Cardiac muscle cell (in vitro differentiated cells and primary cell): ENCODE measurements around the gene SH3BP5. TPM values are rescaled to one million over a fixed set of nuclear protein-coding genes. Genes with fewer than 3 reads are reported as not detected.

Experiments
- DNase-seq, 2 donors: peaks; one replicate each; pipeline versions ENCODE4 v3.0.0 to v3.0.0-alpha.2; 2010 to 2017; ENCODE audit warnings: low read depth in 1 of 2, low spot score in 1 of 2
- H3K27ac ChIP-seq: fragments of 200-600 bp; sonication (generic); 2 replicates; pipeline ENCODE4 v1.5.1; 2016
- H3K27me3 ChIP-seq: fragments of 200-600 bp; sonication (generic); 2 replicates; pipeline ENCODE4 v1.6.0; 2016; ENCODE audit warnings: control low read depth
- H3K36me3 ChIP-seq: fragments of 200-600 bp; sonication (generic); 2 replicates; pipeline ENCODE4 v1.5.1; 2016; ENCODE audit warnings: control low read depth
- H3K4me1 ChIP-seq: fragments of 200-600 bp; sonication (generic); 2 replicates; pipeline ENCODE4 v1.8.1; 2017; ENCODE audit warnings: low read depth, mild to moderate bottlenecking, mixed run types
- H3K4me3 ChIP-seq: fragments of 200-600 bp; sonication (generic); 2 replicates; pipeline ENCODE4 v1.5.1; 2016; ENCODE audit warnings: mild to moderate bottlenecking
- H3K9me3 ChIP-seq: fragments of 200-600 bp; sonication (generic); 2 replicates; pipeline ENCODE4 v1.5.1; 2017; ENCODE audit warnings: low read depth, mild to moderate bottlenecking, control low read depth
- polyA plus RNA-seq: library from polyadenylated mRNA; unstranded; fragments of >200 nt; fragmentation: Nextera tagmentation; extraction: Ambion mirVana; gene quantifications from 2 replicates; pipeline ENCODE4 v1.2.1, GENCODE V29; 2016
- total RNA-seq: library from RNA; depleted of rRNA; stranded (reverse); fragments of >200 nt; gene quantifications from 2 replicates; pipeline ENCODE4 v1.2.3, GENCODE V29; 2016
- TF ChIP-seq, protein P1 (sequence below): IDR thresholded peaks from 2 replicates; pipeline ENCODE4 v1.5.1; 2012; ENCODE audit warnings: low read depth, mild to moderate bottlenecking, low read length

Gene SH3BP5
- total and polyA plus RNA-seq, 2 experiments from 2014 or later, result 10.6 to 18.5 TPM

DNA sequence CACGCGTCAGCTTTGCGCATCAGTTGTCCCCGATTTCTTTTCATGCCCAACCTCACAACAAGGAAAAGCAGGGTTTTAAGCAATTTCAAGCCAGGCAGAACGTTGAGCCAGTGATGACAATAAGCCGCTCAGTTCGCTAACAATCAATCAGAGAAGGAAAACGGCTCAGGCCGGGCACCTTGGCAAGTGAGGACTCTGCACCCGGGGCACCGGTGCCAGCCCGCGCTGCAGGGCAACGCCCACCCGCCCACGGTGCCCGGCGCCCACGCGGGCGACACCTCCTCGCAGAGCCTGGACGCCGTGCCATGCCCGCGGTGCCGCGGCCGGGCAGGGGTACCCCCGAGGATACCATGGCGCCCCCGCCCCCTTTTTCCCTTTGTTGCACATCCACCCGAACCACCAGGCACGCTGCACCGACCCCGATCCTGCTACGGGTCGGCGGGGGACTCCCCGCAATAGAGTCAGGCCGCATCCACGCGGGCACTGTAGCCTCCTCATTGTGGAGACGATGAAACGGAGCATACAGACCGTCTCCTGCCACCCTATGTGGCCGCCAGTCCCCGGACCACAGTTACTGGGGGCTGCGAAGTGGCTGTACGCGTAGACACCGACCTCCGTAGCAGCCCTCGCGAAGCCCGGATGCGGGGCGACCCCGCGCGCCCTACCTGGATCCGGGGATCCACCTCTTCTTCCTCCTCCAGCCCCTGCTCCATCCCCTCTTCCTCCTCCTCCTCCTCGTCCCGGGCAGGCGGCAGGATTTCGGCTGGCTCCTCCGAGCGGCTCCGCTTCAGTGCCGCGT, 581 bp downstream of the SH3BP5 start:
- Histone ChIP-seq H3K27ac (no peak overlapping the region), H3K36me3 (no peaks in the 10 kb centered on the region)

DNA sequence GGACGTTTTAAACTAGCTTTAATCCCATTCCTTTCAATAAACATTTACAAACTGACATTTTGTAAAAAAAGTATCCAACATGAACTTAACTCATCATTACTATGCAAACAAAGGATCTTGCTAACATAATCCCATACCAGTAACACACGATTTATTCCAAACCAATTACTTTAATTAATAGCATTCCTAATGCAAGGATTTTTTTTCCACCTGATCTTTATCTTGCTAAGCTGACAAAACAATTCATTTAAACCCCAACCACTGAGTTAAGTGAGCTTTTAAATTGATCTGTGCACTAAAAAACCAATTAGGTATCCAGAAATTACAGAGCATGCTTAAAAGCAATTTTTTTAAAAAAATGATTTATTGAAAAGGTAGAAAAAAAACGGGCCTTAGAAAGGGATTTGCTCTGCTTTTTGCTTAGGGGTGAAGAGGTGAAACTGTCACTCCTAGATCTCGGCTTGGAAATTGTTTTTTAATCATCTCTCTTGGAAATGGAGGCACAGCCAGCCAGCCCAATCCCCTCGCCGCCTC, 1.2 kb downstream of the SH3BP5 start:
- H3K4me3 ChIP-seq, result peak overlapping the region; percentile 80
- TF ChIP-seq, protein P1, sequence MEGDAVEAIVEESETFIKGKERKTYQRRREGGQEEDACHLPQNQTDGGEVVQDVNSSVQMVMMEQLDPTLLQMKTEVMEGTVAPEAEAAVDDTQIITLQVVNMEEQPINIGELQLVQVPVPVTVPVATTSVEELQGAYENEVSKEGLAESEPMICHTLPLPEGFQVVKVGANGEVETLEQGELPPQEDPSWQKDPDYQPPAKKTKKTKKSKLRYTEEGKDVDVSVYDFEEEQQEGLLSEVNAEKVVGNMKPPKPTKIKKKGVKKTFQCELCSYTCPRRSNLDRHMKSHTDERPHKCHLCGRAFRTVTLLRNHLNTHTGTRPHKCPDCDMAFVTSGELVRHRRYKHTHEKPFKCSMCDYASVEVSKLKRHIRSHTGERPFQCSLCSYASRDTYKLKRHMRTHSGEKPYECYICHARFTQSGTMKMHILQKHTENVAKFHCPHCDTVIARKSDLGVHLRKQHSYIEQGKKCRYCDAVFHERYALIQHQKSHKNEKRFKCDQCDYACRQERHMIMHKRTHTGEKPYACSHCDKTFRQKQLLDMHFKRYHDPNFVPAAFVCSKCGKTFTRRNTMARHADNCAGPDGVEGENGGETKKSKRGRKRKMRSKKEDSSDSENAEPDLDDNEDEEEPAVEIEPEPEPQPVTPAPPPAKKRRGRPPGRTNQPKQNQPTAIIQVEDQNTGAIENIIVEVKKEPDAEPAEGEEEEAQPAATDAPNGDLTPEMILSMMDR, result no peak
- H3K4me1 ChIP-seq, result peaks cover 19% of the 10 kb centered on the region
- no peak for DNase-seq
- H3K27me3 ChIP-seq, result no peaks in the 10 kb centered on the region
- H3K27ac ChIP-seq, result no peak overlapping the region
- H3K36me3 ChIP-seq, result no peaks in the 10 kb centered on the region
- H3K9me3 ChIP-seq, result no peaks in the 10 kb centered on the region

More for the DNA sequence above, 581 bp downstream of the SH3BP5 start:
- Histone ChIP-seq H3K4me3 (peak overlapping the region; percentile 80), H3K27me3 (no peaks in the 10 kb centered on the region), H3K4me1 (peaks cover 16% of the 10 kb centered on the region), H3K9me3 (no peaks in the 10 kb centered on the region)
- TF ChIP-seq, protein P1, result no peak
- DNase-seq, result no peak

DNA sequence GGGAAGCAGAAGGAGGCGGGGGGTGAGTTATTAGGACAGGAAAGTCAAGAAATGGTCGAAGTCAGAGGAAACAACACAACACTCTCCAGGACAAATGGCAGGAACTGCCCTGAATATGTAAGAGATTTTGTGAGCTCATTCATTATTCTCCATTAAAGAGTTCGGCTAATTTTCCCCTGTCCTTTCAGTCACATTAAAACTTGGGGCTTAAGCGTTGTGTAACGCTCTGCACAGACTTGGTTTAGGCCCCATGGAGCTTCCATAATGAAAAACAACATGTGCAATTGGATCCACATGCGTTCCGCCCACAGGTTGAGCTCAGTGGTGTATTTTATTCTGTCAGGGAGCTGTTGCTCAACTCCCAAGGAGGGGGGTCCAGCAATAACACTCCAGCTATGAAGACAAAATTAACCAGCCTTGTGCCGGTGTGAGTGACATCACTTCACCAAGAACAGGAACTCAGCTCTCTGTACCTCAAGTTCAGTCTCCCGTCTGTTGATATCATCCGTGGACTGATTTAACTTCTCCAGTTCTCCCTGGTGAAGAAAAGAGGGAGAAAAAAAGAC, 2.3 kb downstream of the SH3BP5 start:
- peak in 1 of 2 donors; percentile 82 for DNase-seq
- Histone ChIP-seq H3K27me3 (no peaks in the 10 kb centered on the region), H3K27ac (no peak overlapping the region), H3K36me3 (no peaks in the 10 kb centered on the region), H3K4me1 (peaks cover 21% of the 10 kb centered on the region), H3K4me3 (no peak overlapping the region), H3K9me3 (no peaks in the 10 kb centered on the region)
- TF ChIP-seq, protein P1, result no peak

DNA sequence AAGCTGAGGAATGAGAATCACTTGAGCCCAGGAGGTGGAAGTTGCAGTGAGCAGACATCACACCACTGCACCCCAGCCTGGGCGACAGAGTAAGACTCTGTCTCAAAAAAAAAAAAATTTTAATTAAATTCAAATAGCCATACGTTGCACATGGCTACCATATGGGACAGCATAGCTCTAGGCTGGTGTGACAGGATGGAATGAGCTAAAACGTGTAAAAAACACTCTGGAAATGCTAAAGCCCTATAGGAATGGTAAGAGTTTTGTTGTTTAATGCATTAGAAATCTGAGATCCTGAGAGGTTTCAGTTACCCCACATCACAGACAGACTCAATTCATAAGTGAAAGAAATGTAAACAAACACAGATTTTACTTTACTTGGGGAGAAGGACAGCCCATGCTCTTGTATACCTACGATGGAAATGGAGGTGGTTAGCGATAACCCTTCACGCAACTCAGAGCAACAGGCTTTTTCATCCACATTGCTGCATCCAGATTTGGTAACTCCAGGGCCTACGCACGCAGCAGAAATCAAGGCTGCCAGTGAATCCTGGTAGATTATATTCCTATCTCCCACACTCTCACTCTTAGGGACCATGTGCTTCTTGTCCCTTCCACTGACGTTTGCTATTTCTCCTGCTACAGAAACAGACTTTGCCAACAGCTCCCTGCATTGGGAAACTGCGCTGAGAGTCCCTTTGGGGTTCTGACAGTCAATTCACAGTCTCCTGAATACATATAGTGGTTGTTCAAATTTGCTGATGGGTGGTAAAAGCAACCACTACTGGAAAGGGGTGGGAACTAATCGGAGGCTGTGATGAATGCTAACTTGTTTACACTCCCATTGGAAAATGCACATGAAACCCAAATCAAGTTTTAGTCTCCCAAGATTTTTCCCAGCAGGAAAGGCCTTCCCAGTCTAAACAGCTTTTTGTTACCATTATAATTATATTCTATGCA, 3.1 kb downstream of the SH3BP5 start:
- peaks cover 21% of the 10 kb centered on the region for H3K4me1 ChIP-seq
- no peak for DNase-seq

More for the DNA sequence above, 3.1 kb downstream of the SH3BP5 start:
- Histone ChIP-seq H3K27me3 (no peaks in the 10 kb centered on the region), H3K4me3 (no peak overlapping the region), H3K36me3 (no peaks in the 10 kb centered on the region), H3K9me3 (no peaks in the 10 kb centered on the region), H3K27ac (no peak overlapping the region)
- TF ChIP-seq, protein P1, result no peak
